Measurements from ENCODE around the gene SLC38A5.

DNA sequence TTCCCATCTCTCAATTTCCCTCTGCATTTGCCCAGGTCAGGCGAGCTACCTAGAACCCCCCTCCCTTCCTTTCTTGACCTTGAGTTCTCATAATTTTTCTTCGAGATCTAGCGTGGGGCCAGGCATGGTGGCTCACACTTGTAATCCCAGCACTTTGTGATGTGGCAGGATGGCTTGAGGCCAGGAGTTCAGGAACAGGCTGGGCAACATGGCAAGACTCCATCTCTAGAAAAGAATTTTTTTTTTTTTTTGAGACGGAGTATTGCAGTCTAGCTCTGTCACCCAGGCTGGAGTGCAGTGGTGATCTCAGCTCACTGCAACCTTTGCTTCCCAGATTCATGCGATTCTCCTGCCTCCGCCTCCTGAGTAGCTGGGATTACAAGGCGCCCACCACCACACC lies 34.2 kb upstream of the SLC38A5 start:
- TF ChIP-seq, protein P1, sequence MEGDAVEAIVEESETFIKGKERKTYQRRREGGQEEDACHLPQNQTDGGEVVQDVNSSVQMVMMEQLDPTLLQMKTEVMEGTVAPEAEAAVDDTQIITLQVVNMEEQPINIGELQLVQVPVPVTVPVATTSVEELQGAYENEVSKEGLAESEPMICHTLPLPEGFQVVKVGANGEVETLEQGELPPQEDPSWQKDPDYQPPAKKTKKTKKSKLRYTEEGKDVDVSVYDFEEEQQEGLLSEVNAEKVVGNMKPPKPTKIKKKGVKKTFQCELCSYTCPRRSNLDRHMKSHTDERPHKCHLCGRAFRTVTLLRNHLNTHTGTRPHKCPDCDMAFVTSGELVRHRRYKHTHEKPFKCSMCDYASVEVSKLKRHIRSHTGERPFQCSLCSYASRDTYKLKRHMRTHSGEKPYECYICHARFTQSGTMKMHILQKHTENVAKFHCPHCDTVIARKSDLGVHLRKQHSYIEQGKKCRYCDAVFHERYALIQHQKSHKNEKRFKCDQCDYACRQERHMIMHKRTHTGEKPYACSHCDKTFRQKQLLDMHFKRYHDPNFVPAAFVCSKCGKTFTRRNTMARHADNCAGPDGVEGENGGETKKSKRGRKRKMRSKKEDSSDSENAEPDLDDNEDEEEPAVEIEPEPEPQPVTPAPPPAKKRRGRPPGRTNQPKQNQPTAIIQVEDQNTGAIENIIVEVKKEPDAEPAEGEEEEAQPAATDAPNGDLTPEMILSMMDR (IDR thresholded peaks at IDR 0.05), result no peak
- TF ChIP-seq POLR2A (IDR thresholded peaks at IDR 0.05) (no peak), POLR2AphosphoS5 (IDR thresholded peaks at IDR 0.05) (no peak)
